Neuronal stem cell (in vitro differentiated cells): Measurements from ENCODE around the gene DOCK7.
"Not testable (repeated sequence)": the region's sequence is repeated elsewhere in the genome, so short reads cannot be mapped to it uniquely, and the experiment has no call there.

Experiments
- DNase-seq: peaks from one replicate; pipeline ENCODE4 v3.0.0-alpha.2; 2013; ENCODE audit warnings: low spot score
- H2AFZ ChIP-seq: one replicate; pipeline ENCODE4 v1.6.1; 2013; ENCODE audit warnings: mild to moderate bottlenecking, low read length, inconsistent platforms
- H2AK5ac ChIP-seq: 2 replicates; pipeline ENCODE4 v1.6.1; 2013; ENCODE audit warnings: low read depth, mild to moderate bottlenecking, inconsistent platforms, low read length, moderate library complexity, mixed read lengths
- H2BK120ac ChIP-seq: 2 replicates; pipeline ENCODE4 v1.6.1; 2013; ENCODE audit warnings: low read depth, mild to moderate bottlenecking, inconsistent platforms, low read length, moderate library complexity, mixed read lengths
- H2BK12ac ChIP-seq: one replicate; pipeline ENCODE4 v1.6.1; 2013; ENCODE audit warnings: low read length, inconsistent platforms
- H2BK15ac ChIP-seq: 2 replicates; pipeline ENCODE4 v1.6.1; 2013; ENCODE audit warnings: mild to moderate bottlenecking, low read length, inconsistent platforms, mixed read lengths
- H2BK5ac ChIP-seq: one replicate; pipeline ENCODE4 v1.6.1; 2013; ENCODE audit warnings: inconsistent platforms, mild to moderate bottlenecking, low read length, moderate library complexity
- H3K14ac ChIP-seq: one replicate; pipeline ENCODE4 v1.6.1; 2013; ENCODE audit warnings: low read length, inconsistent platforms
- H3K18ac ChIP-seq: 2 replicates; pipeline ENCODE4 v1.6.1; 2013; ENCODE audit warnings: low read length, inconsistent platforms
- H3K23ac ChIP-seq: 2 replicates; pipeline ENCODE4 v1.6.1; 2013; ENCODE audit warnings: low read depth, mild to moderate bottlenecking, mixed read lengths, low read length, inconsistent platforms; ENCODE audit not compliant: poor library complexity
- H3K27ac ChIP-seq: replicated peaks from 3 replicates; pipeline ENCODE4 v1.5.1; 2013; ENCODE audit warnings: low read length, inconsistent platforms
- H3K27me3 ChIP-seq, 3 experiments: 2 replicates each; pipeline ENCODE4 v1.6.1; 2013; ENCODE audit warnings: low read length in 3 of 3, mild to moderate bottlenecking in 2 of 3, inconsistent platforms in 1 of 3, low read depth in 1 of 3, mixed read lengths in 1 of 3, moderate library complexity in 1 of 3; ENCODE audit not compliant: control insufficient read depth in 3 of 3, insufficient read depth in 3 of 3
- H3K36me3 ChIP-seq, 2 donors: replicated peaks in 1 of 2; 2 replicates each; pipeline ENCODE4 v1.6.1; 2013; ENCODE audit warnings: low read length in 2 of 2; ENCODE audit not compliant: control insufficient read depth in 2 of 2, insufficient read depth in 2 of 2
- H3K4ac ChIP-seq: 2 replicates; pipeline ENCODE4 v1.6.1; 2013; ENCODE audit warnings: inconsistent platforms, mild to moderate bottlenecking, low read length, moderate library complexity
- H3K4me1 ChIP-seq, 2 donors: 1 replicate in 1 of 2; 2 replicates in 1 of 2; pipeline ENCODE4 v1.6.1; 2013; ENCODE audit warnings: low read length in 2 of 2, low read depth in 1 of 2; ENCODE audit not compliant: control insufficient read depth in 2 of 2, insufficient read depth in 1 of 2
- H3K4me2 ChIP-seq: one replicate; pipeline ENCODE4 v1.6.1; 2013; ENCODE audit warnings: mild to moderate bottlenecking, low read length, inconsistent platforms; ENCODE audit not compliant: insufficient read depth, poor library complexity, severe bottlenecking
- H3K4me3 ChIP-seq, 2 donors: 2 replicates each; pipeline ENCODE4 v1.5.1; 2013; ENCODE audit warnings: low read length in 2 of 2, mild to moderate bottlenecking in 2 of 2, inconsistent platforms in 1 of 2, moderate library complexity in 1 of 2
- H3K79me1 ChIP-seq: one replicate; pipeline ENCODE4 v1.6.1; 2013; ENCODE audit warnings: low read depth, mild to moderate bottlenecking, inconsistent platforms, low read length, moderate library complexity
- H3K9ac ChIP-seq: one replicate; pipeline ENCODE4 v1.6.1; 2013; ENCODE audit warnings: mild to moderate bottlenecking, low read depth, low read length, inconsistent platforms; ENCODE audit not compliant: poor library complexity
- H3K9me3 ChIP-seq, 2 donors: replicated peaks in 1 of 2; 2 replicates each; pipeline versions ENCODE3 to v1.6.1; 2013; ENCODE audit warnings: low read length in 2 of 2, mild to moderate bottlenecking in 2 of 2, inconsistent platforms in 1 of 2, low read depth in 1 of 2, mixed read lengths in 1 of 2, moderate library complexity in 1 of 2; ENCODE audit not compliant: control insufficient read depth in 2 of 2, insufficient read depth in 1 of 2
- H4K8ac ChIP-seq: one replicate; pipeline ENCODE4 v1.6.1; 2013; ENCODE audit warnings: low read depth, mild to moderate bottlenecking, inconsistent platforms, low read length, moderate library complexity
- H4K91ac ChIP-seq: one replicate; pipeline ENCODE4 v1.6.1; 2013; ENCODE audit warnings: low read length, low read depth, mild to moderate bottlenecking, inconsistent platforms; ENCODE audit not compliant: poor library complexity
- WGBS, 2 donors: extraction: QIAGEN DNeasy Blood & Tissue Kit; methylation state at CpG; one replicate each; pipeline ENCODE4 v1.1.7; 2013; ENCODE audit warnings: missing lambda C conversion rate in 2 of 2, mixed read lengths in 1 of 2; ENCODE audit not compliant: insufficient read length in 2 of 2, insufficient replicate concordance in 1 of 2; ENCODE audit errors: extremely low coverage in 2 of 2; 5-methylcytosine and 5-hydroxymethylcytosine counted together

DOCK7 gene

DNA sequence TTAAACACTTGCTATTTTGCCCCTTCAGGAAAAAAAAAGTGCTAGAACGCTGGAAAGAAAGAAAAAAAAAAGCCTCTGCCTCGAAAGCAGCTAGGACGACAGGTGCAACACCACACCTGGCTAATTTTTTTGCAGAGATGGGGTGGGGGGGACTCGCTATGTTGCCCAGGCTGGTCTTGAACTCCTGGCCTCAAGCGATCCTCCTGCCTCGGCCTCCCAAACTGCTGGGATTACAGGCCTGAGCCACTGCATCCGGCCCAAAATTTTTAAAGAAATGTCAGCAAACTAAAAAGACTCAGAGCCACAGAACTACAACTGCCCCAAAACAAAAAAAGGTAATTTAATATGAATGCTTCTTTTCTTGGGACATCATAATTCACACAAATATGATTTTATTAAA lies 1.4 kb downstream of the DOCK7 start:
- Histone ChIP-seq H3K36me3 (peaks cover 0 to 31% of the 10 kb centered on the region in 2 donors), H2BK15ac (no peak overlapping the region), H2BK5ac (no peak overlapping the region), H2BK120ac (no peak overlapping the region), H3K9me3 (peaks cover 0 to 3% of the 10 kb centered on the region in 2 donors), H4K91ac (no peak overlapping the region), H2AK5ac (no peak overlapping the region), H3K4me1 (peaks cover 8 to 21% of the 10 kb centered on the region in 2 donors), H2BK12ac (no peak overlapping the region), H3K18ac (no peak overlapping the region), H3K4me3 (peak overlapping the region in 1 of 2 donors; percentile 95), H3K27ac (no peak overlapping the region), H3K9ac (no peak overlapping the region), H4K8ac (no peak overlapping the region), H3K79me1 (peaks cover 3% of the 10 kb centered on the region), H3K4ac (no peak overlapping the region), H3K14ac (no peak overlapping the region), H3K4me2 (no peak overlapping the region), H3K27me3 (no peaks in the 10 kb centered on the region), H3K23ac (no peak overlapping the region), H2AFZ (no peak overlapping the region)
- no peak for DNase-seq
- WGBS, 2 donors: no CpG with 5 or more reads among the region's 7 CpGs

DNA sequence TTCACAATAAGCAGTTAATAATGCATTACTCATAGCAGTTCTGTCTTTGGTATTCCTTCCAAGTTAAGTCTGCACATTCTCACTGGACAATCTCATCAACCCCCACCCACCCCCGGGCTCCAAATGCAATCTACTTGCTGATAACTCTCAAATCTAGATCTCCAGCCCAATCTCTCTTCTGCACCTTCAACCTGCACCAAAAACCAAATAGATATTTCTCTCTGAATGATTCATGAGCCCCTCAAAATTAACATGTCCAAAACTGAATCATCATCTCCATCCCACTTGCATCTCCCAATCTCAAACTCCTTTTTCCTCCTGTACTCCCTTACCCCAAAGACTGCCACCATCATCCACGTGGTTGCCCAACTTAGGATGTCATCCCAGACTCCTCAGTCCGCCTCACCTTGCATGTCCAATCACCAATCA lies 2.7 kb downstream of the DOCK7 start:
- H3K9me3 ChIP-seq: peaks cover 0 to 8% of the 10 kb centered on the region in 2 donors
- no CpG with 5 or more reads among the region's 3 CpGs for WGBS, 2 donors
- DNase-seq: no peak

GRCh38 chr1:62682531-62682930 lies 5.7 kb downstream of the DOCK7 start:
- no peaks in the 10 kb centered on the region for H3K27me3 ChIP-seq
- H2AFZ ChIP-seq: no peak overlapping the region
- H3K79me1 ChIP-seq: peaks cover 3% of the 10 kb centered on the region
- no peak overlapping the region for H3K27ac ChIP-seq
- H3K36me3 ChIP-seq: peaks cover 0 to 35% of the 10 kb centered on the region in 2 donors
- no peak overlapping the region for H4K91ac ChIP-seq
- no peak overlapping the region for H3K9ac ChIP-seq
- H2BK12ac ChIP-seq: no peak overlapping the region
- H3K4me2 ChIP-seq: no peak overlapping the region
- H3K4me1 ChIP-seq: peaks cover 0 to 6% of the 10 kb centered on the region in 2 donors
- H3K23ac ChIP-seq: no peak overlapping the region
- no peak overlapping the region for H2BK5ac ChIP-seq
- no peak overlapping the region for H2BK120ac ChIP-seq
- peaks cover 0 to 8% of the 10 kb centered on the region in 2 donors for H3K9me3 ChIP-seq
- H2BK15ac ChIP-seq: no peak overlapping the region
- no peak overlapping the region for H3K4ac ChIP-seq
- H3K4me3 ChIP-seq: no peak overlapping the region
- DNase-seq: no peak
- no peak overlapping the region for H3K14ac ChIP-seq
- H2AK5ac ChIP-seq: no peak overlapping the region
- H4K8ac ChIP-seq: no peak overlapping the region
- H3K18ac ChIP-seq: no peak overlapping the region

More for the DNA sequence above, 2.7 kb downstream of the DOCK7 start:
- Histone ChIP-seq H3K14ac (no peak overlapping the region), H2BK120ac (no peak overlapping the region), H4K91ac (no peak overlapping the region), H2BK12ac (no peak overlapping the region), H3K4me2 (no peak overlapping the region), H4K8ac (no peak overlapping the region), H3K79me1 (peaks cover 3% of the 10 kb centered on the region), H3K36me3 (peaks cover 0 to 35% of the 10 kb centered on the region in 2 donors), H2AFZ (no peak overlapping the region), H3K4me3 (no peak overlapping the region), H3K18ac (no peak overlapping the region), H3K27me3 (no peaks in the 10 kb centered on the region), H3K27ac (no peak overlapping the region), H3K4ac (no peak overlapping the region), H3K23ac (no peak overlapping the region), H2AK5ac (no peak overlapping the region), H2BK15ac (no peak overlapping the region), H3K4me1 (peaks cover 4 to 14% of the 10 kb centered on the region in 2 donors), H2BK5ac (no peak overlapping the region), H3K9ac (no peak overlapping the region)

DNA sequence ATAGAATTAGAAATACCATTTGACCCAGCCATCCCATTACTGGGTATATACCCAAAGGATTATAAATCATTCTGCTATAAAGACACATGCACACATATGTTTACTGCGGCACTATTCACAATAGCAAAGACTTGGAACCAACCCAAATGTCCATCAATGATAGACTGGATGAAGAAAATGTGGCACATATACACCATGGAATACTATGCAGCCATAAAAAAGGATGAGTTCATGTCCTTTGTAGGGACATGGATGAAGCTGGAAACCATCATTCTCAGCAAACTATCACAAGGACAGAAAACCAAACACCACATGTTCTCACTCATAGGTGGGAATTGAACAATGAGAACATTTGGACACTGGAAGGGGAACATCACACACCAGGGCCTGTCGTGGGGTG lies 7.2 kb downstream of the DOCK7 start:
- WGBS, 2 donors: no CpG with 5 or more reads among the region's 2 CpGs
- H2BK15ac ChIP-seq, H3K18ac ChIP-seq, H3K4me1 ChIP-seq, H3K27me3 ChIP-seq, H3K79me1 ChIP-seq, H2BK120ac ChIP-seq, H2BK12ac ChIP-seq, H3K9me3 ChIP-seq, H2BK5ac ChIP-seq, H3K4ac ChIP-seq, DNase-seq, H3K14ac ChIP-seq, H3K9ac ChIP-seq, H3K4me3 ChIP-seq, H4K91ac ChIP-seq, H3K4me2 ChIP-seq, H2AFZ ChIP-seq, H3K23ac ChIP-seq, H4K8ac ChIP-seq, H3K27ac ChIP-seq, H2AK5ac ChIP-seq: not testable (repeated sequence)
- peaks cover 0 to 34% of the 10 kb centered on the region in 2 donors for H3K36me3 ChIP-seq
